ENCODE measurements around the gene ODF2L. TPM values are rescaled to one million over a fixed set of nuclear protein-coding genes. Genes with fewer than 3 reads are reported as not detected.
"Not testable (repeated sequence)": the region's sequence is repeated elsewhere in the genome, so short reads cannot be mapped to it uniquely, and the experiment has no call there.

Gene ODF2L
- total and polyA plus RNA-seq, 2 of the 4 experiments (the other 2 are of a cell fraction), result 10.4 to 12.3 TPM

DNA sequence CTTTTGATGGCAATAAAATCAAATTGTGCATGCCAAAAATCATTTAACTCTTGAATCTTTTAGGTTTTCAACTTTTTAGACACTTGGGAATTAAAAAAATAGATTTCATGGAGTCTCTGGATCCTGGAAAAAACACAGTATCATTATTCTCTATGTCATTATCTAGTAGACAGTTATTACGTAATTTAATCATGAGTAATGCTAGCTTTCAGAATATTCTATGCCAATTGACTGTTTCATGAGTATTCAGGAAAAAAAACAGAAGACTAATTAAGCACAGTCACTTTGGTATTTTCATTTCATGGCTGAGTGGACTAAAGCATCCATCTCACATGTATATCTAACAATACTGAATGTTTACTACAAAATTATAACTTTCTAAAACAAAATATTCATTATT is 44.0 kb downstream of the ODF2L start:
- no peak for ATAC-seq (ENCODE audit: low read depth)
- Histone ChIP-seq H4K91ac (ENCODE audit: insufficient read depth, low read depth, low read length) (no peak overlapping the region), H3K18ac (ENCODE audit: low read depth, low read length) (no peak overlapping the region), H3K36me3 (ENCODE audit: control insufficient read depth, insufficient read depth, low read length) (peaks cover 10% of the 10 kb centered on the region), H4K5ac (ENCODE audit: low read depth, low read length) (no peak overlapping the region), H2AK9ac (replicated peaks; ENCODE audit: low read depth, low read length, poor library complexity) (no peak overlapping the region), H2BK5ac (ENCODE audit: low read depth, low read length, poor library complexity, severe bottlenecking) (no peak overlapping the region), H3K27me3 (ENCODE audit: control insufficient read depth, insufficient read depth, low read length) (no peaks in the 10 kb centered on the region), H2AFZ (replicated peaks; ENCODE audit: low read length, poor library complexity) (no peak overlapping the region), H3K4me3 (ENCODE audit: insufficient read depth, low read depth, low read length) (no peak overlapping the region), H3K56ac (ENCODE audit: extremely low read depth, insufficient read depth, low read length) (no peak overlapping the region), H3K23ac (ENCODE audit: low read depth, low read length) (no peak overlapping the region), H3K27ac (ENCODE audit: insufficient read depth, low read length) (no peak overlapping the region), H2AK5ac (ENCODE audit: low read depth, low read length) (no peak overlapping the region), H3K9me1 (ENCODE audit: insufficient read depth, low read length) (no peaks in the 10 kb centered on the region), H3K79me1 (ENCODE audit: low read depth in 1 of 2, low read length in 2 of 2) (no peaks in the 10 kb centered on the region), H2BK15ac (ENCODE audit: low read depth, low read length) (no peak overlapping the region), H2BK20ac (ENCODE audit: low read depth, low read length) (no peak overlapping the region), H4K20me1 (ENCODE audit: insufficient read depth, low read length) (no peaks in the 10 kb centered on the region), H3K14ac (replicated peaks; ENCODE audit: low read depth, low read length) (no peak overlapping the region), H3K9ac (ENCODE audit: low read depth, low read length) (no peak overlapping the region), H4K8ac (ENCODE audit: low read depth in 2 of 2, low read length in 2 of 2) (no peak overlapping the region), H3K4me2 (ENCODE audit: low read depth, low read length) (no peak overlapping the region), H3K9me3 (ENCODE audit: control insufficient read depth, insufficient read depth, low read length) (no peaks in the 10 kb centered on the region), H2BK120ac (ENCODE audit: low read depth, low read length) (no peak overlapping the region), H3K4ac (ENCODE audit: low read depth, low read length) (no peak overlapping the region), H3K4me1 (ENCODE audit: control insufficient read depth, insufficient read depth, low read length) (no peaks in the 10 kb centered on the region)
- ChIA-PET CTCF (no interaction called here), POLR2A (ENCODE audit: unreplicated experiment) (no interaction called here)
- no TSS peak for BruUV-seq (replicated peaks)
- no peak for DNase-seq
- dilution Hi-C loops (cut with HindIII; ENCODE audit: low sequenced_read_pairs, unreplicated experiment), result no loop called here
- in situ Hi-C loops (cut with MboI; ENCODE audit: low sequenced_read_pairs), result loop anchor here (10.0 kb wide), 2 partner anchors 457 to 1047 kb away; no protein-coding TSS in a partner anchor
- intact Hi-C loops (cut with micrococcal nuclease), result loop anchor here (10.0 kb wide), 1 partner anchor 647 kb away; the partner anchor contains the start of gene ZNHIT6
- no CpG with 5 or more reads among the region's 1 CpG for WGBS, 2 experiments (ENCODE audit: extremely low coverage in 2 of 2, insufficient read length in 1 of 2)
- no peak for TF ChIP-seq CHD1 (IDR thresholded peaks at IDR 0.05; ENCODE audit: low read depth, low read length)
- peak; percentile 60 for TF ChIP-seq CEBPB (IDR thresholded peaks at IDR 0.05; ENCODE audit: low read depth, low read length)

DNA sequence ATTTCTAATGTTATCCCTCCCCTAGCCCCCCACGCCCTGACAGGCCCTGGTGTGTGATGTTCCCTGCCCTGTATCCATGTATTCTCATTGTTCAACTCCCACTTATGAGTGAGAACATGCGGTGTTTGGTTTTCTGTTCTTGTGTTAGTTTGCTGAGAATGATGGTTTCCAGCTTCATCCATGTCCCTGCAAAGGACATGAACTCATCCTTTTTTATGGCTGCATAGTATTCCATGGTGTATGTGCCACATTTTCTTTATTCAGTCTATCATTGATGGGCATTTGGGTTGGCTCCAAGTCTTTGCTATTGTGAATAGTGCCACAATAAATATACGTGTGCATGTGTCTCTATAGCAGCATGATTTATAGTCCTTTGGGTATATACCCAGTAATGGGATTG is 45.9 kb downstream of the ODF2L start:
- H3K4ac ChIP-seq (ENCODE audit: low read depth, low read length); ATAC-seq (ENCODE audit: low read depth); H2BK20ac ChIP-seq (ENCODE audit: low read depth, low read length); H3K9ac ChIP-seq (ENCODE audit: low read depth, low read length); H3K14ac ChIP-seq (replicated peaks; ENCODE audit: low read depth, low read length); H4K8ac ChIP-seq (ENCODE audit: low read depth in 2 of 2, low read length in 2 of 2); H2BK5ac ChIP-seq (ENCODE audit: low read depth, low read length, poor library complexity, severe bottlenecking); H2AK9ac ChIP-seq (replicated peaks; ENCODE audit: low read depth, low read length, poor library complexity); H3K18ac ChIP-seq (ENCODE audit: low read depth, low read length); H3K4me3 ChIP-seq (ENCODE audit: insufficient read depth, low read depth, low read length); H3K27me3 ChIP-seq (ENCODE audit: control insufficient read depth, insufficient read depth, low read length); CTCF ChIA-PET; BruUV-seq (replicated peaks); H4K5ac ChIP-seq (ENCODE audit: low read depth, low read length); H2AFZ ChIP-seq (replicated peaks; ENCODE audit: low read length, poor library complexity); H4K91ac ChIP-seq (ENCODE audit: insufficient read depth, low read depth, low read length); H3K56ac ChIP-seq (ENCODE audit: extremely low read depth, insufficient read depth, low read length); dilution Hi-C loops (cut with HindIII; ENCODE audit: low sequenced_read_pairs, unreplicated experiment); H3K79me1 ChIP-seq (ENCODE audit: low read depth in 1 of 2, low read length in 2 of 2); H3K4me2 ChIP-seq (ENCODE audit: low read depth, low read length); H3K23ac ChIP-seq (ENCODE audit: low read depth, low read length); H2BK120ac ChIP-seq (ENCODE audit: low read depth, low read length); H3K27ac ChIP-seq (ENCODE audit: insufficient read depth, low read length); H3K9me1 ChIP-seq (ENCODE audit: insufficient read depth, low read length); H4K20me1 ChIP-seq (ENCODE audit: insufficient read depth, low read length); POLR2A ChIA-PET (ENCODE audit: unreplicated experiment); H3K9me3 ChIP-seq (ENCODE audit: control insufficient read depth, insufficient read depth, low read length); DNase-seq; H2BK15ac ChIP-seq (ENCODE audit: low read depth, low read length); H3K4me1 ChIP-seq (ENCODE audit: control insufficient read depth, insufficient read depth, low read length); H2AK5ac ChIP-seq (ENCODE audit: low read depth, low read length); H3K36me3 ChIP-seq (ENCODE audit: control insufficient read depth, insufficient read depth, low read length): not testable (repeated sequence)
- no CpG with 5 or more reads among the region's 3 CpGs for WGBS, 2 experiments (ENCODE audit: extremely low coverage in 2 of 2, insufficient read length in 1 of 2)
- in situ Hi-C loops (cut with MboI; ENCODE audit: low sequenced_read_pairs) (loop anchor here (10.0 kb wide), 2 partner anchors 455 to 1045 kb away; no protein-coding TSS in a partner anchor), intact Hi-C loops (cut with micrococcal nuclease) (loop anchor here (10.0 kb wide), 1 partner anchor 645 kb away; the partner anchor contains the start of gene ZNHIT6)

Data from IMR-90 (cell line).